Measurements from ENCODE around the gene ANKH.
A peak's percentile ranks its signal among the peaks of the same experiment; 100 is the strongest.
"Not testable (repeated sequence)": the region's sequence is repeated elsewhere in the genome, so short reads cannot be mapped to it uniquely, and the experiment has no call there.

ANKH gene

DNA sequence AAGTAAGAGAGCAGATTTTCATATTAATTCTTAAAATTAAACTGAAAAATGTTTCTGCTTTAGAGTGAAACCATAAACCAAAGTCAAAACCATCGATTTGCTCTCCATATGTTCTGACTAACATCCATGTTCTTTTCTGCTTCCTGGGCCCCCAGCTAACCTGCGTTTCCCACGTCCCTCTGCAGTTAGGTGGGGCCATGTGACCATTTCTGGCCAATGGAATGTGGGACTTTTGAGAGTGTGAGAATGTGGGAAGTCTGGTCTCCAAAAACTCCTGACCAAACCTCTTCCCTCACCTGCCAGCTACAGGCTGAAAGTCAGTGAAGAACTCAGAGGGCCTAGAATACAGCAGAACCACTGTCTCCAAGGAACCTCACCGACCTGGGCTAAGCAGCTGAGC, 44.9 kb downstream of the ANKH start:
- no peak for DNase-seq (ENCODE audit: low spot score)

DNA sequence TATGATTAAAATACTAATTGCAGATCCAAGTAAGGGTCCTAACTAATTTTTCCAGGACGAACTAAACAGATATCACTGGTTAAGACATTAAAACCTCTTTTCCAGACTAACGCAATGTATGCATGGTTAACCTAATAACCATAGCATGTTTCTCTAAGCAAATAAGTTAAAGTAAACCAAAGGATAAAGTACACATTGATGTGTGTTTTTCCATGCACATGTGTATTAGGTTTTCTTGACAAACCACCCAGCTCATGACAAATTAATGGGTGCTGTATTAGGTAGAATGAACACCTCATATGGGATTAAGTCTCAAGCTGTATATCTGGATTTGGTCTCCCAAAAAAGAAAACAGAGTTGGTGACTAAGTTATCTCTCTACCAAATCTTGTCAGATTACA, 45.6 kb downstream of the ANKH start:
- DNase-seq (ENCODE audit: low spot score), result no peak

DNA sequence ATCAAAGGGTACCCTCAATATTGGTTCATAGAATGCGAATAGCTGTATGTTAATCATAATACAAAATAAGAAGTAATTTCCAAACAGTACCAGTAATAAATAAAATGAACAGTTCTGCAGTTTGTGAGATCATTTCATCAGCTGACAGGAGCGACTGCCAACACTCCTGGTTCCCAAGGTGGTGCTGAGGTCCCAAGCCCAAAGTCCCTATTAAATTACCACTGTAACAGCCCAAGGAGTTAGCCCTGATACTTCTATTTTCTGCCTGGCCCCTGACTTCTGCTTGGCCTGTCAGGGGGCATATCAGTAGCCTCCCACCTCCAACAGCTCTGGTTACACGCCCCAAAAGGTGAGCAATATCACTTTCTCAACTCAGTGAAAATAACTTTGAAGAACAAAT, 47.1 kb downstream of the ANKH start:
- DNase-seq (ENCODE audit: low spot score), result no peak

DNA sequence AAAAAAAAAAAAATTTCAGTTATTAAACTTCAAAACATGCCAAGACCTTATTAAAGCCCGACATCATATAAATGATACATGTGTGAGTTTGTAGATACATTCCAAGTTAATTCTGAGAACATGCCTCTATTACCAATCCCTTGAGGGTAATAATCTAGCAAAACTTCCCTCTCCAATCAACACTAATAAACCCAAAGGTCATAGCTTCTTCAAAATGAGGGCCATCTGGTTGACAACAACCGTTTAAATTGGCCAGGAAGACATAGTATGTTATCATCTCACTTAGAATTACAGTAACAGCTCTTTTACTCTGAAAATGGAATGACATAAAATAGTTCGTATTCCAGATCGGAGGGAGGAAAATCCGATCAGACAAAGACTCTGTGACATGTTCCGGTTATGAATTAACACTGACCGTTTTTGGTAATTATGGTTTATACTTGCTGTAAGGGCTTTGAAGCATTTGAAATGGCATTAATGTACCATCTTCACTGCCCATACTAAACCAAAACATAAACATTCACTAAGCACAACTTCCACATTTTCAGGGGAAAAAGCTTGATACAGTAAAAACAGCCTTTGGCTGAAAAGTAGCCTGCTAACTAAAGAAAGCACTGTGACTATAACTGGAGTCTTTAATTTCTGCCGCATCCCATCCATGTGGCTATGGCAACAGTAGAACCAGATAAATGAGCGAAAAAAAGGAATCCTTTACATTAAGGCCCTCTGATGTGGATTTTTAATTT, 50.3 kb downstream of the ANKH start:
- no peak for DNase-seq (ENCODE audit: low spot score)

DNA sequence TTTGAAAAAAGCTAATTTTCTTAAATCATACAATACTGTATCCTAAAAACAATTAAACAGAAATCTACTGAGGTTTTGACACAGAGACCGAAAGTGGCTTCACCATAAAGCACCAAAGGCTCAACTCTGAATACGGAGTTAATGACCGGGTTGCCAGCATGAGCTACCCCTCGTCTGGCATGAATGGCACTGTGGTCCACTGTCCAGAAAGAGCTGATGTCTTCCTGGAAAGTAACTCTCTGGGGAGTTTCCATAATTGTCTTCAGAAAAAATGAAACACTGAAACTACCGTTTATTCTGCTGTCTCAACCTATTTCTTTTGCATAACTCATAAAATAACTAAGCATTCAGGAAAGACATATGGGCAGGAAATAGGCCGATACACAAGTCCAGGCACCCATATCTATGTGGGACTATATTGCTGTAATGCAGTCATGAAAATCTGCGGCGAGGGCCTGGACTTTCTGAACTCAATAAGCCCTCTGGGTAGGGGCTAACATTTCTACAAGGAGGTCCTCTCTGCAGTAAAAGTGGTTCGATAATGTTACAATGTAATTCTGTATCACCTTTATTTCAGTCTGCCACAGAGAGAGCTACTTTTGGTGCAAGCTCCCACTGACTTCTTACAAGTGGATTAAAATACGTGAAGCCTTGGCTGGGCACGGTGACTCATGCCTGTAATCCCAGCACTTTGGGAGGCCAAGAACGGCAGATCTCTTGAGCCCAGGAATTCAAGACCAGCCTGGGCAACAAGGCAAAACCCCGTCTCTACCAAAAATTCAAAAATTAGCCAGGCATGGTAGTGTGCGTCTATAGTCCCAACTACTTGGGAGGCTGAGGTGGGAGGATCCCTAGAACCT, 52.4 kb downstream of the ANKH start:
- DNase-seq (ENCODE audit: low spot score), result no peak

DNA sequence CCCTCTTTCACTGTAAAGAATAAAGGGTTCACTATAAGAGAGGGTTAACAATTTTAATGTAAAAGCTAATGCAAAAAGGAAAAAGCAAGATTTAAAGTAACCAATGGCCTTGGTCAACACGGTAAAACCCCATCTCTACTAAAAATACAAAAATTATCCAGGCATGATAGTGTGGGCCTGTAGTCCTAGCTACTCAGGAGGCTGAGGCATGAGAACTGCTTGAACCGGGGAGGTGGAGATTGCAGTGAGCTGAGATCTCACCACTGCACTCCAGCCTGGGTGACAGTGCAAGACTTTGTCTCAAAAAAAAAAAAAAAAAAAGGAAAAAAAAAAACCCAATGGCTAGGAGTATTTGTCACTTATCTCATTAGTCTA, 53.8 kb downstream of the ANKH start:
- not testable (repeated sequence) for DNase-seq (ENCODE audit: low spot score)

DNA sequence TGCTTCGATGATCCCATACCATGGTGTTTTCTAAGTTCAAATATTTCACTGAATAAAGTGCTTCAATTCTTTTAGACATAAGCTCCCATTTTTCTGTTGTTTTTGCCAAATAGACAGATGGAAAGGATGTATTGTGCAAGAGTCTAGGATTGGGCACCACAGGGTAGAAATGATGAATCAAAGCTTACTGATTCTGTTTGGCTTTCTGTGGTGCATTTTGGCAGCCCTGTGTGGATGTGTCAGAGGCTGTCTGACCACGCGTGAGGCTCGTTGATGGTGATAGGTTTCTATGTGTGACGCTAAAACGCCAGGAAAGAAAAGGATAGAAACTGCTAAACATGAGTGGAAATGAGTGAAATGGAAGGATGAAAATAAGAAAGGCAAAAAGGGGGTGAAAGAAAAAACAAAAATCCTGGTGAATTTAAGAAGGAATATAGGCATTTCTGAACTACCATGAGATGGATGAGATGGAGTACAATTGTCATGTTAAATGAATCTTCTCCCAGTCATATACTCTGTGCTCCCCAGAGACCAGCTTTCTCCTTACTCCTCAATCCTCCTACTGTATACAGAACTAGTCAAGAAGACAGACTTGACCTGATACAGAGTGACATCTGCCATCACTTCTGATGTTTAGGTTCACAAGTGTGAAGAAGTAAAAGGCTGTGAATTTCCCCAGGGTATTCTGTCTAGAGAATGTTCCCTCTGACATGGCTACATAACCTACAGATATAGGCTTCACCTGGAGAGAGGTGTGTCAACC, 54.4 kb downstream of the ANKH start:
- no peak for DNase-seq (ENCODE audit: low spot score)

DNA sequence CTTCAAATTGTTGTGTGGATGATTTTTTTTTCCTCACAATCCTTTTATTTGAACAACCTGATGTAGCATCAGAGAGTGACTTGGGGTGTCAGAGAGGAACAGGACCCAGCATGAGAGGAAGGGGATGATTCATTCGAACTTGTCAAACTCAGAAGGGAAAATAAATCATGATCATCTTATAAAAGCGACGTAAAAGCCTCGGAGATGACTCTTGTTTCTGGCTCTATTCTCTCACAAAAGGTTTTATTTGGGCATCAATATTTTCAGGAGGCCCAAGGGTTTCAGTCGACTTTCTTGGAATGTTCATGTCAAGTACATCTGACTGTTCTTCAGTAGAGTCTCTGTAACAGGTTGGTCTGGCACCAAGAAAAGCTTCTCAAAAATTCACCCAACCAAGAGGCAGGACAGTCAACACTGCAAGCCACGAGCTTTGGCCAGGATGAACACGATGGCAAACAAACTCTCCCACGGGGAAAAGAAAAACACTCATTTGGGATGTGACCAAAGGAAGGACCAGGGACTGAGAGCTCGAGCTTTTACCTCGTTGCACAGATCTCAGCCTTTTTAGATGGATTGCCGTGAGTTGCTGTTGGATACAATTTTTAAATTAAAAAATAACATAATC, 55.1 kb downstream of the ANKH start:
- DNase-seq (ENCODE audit: low spot score), result no peak

DNA sequence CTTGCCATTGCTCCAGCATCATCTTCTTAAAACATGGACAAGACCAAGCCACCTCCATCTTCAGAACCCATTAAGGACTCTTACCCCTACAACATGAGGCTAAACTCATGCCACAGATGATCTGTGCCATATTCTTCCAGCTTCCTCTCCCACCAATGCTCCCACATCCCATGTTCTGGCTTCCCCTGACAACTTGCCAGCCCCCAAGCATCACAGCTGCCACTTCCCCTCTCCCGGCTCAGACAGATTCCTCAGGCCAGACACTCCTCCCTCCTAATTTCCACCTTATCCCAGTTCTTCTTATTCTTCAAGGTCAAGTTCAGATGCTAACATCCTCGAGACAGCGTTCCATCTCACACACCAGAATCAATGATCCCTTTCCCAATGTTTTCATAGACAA, 57.8 kb downstream of the ANKH start:
- DNase-seq (ENCODE audit: low spot score), result no peak

DNA sequence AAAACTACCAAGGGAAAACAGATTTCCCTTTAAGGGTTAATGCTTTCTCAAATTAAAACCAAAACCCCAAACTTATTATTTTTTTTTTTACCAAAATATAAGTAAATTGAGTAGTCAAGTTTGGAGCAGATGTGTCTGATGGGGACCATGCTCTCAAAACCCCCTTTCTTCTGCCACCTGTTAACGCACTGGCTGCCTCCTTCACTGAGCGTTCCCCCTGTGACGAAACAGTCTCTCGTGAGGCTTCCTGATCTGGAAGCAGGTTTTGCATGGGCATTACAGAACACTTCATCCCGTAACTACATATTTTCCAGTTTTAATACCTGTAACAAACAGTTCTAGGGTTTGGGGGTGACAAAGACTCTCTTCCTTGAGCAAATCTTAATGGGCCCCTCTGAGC, 59.4 kb downstream of the ANKH start:
- no peak for DNase-seq (ENCODE audit: low spot score)

DNA sequence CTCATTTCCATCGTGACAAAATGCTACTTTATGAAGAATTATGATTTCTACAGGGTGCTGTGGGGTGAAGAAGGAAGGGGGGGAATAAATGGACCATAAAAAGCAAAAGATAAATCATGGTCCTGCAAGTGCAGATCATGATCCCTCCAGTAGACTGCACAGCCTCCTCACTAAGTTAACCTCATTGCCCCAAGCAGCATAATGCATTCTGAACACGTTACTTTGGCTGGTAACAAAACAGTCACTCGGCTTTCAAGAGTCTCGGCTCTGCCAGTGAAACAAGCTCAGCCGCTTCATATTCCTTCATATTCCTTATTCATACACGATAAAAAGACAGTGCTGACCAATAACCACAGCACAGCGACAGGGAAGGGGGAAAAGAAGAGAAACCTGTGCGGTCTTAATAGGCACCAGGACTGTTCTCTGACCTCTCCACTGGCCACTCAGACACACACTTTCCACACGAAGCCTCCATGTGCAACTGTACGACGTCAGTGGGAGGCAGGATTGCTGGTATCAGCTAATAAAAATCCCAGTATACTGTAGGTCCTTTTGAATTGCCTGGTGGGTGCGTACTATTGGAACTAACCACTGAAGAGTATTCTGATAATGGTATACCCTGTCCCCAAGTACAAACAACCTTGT, 60.5 kb downstream of the ANKH start:
- no peak for DNase-seq (ENCODE audit: low spot score)

DNA sequence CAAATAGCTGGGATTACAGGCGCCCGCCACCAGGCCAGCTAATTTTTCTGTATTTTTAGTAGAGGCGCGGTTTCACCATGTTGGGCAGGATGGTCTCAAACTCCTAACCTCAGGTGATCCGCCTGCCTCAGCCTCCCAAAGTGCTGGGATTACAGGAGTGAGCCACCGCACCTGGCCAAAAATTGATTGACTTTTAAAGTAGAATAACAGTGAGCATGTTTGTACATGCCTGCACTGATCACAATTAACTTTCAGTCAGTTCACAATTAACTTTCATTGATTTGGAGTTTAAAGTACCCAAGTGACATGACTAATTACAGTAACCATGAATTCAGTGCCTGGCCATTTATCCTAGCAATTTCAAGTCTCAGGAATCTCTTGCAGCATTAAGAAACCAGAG, 61.3 kb downstream of the ANKH start:
- no peak for DNase-seq (ENCODE audit: low spot score)

DNA sequence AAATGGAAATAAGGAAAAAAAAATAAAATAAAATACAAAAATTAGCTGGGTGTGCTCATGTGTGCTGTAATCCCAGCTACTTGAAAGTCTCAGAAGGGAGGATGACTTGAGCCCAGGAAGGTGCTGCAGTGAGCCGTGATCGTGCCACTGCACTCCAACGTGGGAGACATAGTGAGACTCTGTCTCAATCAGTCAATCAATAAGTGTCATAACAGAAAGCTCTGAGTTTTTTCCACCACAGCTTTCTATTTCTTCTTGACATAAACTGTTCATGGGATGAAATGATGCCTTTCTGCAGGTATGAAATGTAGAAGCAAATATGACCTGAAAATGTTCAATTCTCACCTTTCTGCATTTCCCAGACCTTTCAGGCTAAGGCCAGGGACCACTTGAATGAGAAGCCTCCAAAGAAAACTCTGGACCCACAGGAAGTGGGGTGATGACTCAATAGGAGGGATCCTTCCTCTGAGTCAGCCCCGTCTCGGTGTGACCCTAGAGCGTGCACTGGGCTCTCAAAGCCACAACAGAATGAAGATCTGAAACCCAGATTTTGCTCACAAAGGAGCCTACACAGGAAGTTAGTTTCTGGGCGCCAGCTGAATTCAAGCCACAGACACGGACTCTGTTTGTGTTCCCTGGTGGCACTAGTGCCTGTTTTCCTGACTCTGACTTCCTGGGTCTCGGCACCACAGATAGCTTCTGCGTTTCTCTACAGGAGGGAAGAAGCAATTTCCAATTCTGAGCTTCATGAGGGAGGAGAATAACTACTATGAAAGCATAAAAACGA, 62.0 kb downstream of the ANKH start:
- peak; percentile 80 for DNase-seq (ENCODE audit: low spot score)

DNA sequence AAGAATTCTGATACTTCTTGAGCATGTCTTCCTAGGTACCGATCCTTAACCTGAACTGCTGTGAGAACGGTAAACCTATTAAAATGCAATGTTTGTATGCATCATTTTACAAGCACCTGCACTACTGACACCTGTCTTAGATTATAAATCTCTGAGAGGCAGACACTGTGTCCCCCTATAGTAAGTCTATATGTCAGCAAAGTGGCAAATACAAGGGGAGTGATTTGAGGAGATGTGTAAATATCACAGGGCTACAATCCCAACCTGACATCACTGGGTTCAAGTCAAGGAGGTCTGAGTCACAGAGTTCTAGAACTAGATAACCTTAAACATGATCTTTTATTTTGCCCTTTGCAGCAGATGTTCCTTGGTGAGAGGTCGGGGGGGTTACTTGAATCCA, 64.1 kb downstream of the ANKH start:
- no peak for DNase-seq (ENCODE audit: low spot score)

DNA sequence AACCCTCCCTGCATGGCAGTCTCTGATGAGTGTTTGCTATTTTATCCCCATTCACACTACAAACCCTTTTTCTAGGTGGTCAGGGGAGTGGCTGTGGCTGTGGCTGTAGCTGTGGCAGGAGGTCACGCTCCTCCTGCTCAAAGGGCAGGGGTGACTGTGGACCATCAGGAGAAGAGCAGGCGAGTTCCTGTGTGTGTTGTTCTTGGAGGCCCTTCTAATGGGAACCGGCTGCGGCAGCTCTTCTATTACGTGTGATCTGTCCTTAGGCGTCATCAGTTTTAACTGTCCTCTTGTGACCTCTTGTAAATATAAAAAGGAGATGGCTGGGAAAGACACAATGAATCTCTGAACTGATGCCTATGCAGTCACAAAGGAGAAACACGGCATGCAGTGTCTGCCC, 65.1 kb downstream of the ANKH start:
- DNase-seq (ENCODE audit: low spot score), result no peak

DNA sequence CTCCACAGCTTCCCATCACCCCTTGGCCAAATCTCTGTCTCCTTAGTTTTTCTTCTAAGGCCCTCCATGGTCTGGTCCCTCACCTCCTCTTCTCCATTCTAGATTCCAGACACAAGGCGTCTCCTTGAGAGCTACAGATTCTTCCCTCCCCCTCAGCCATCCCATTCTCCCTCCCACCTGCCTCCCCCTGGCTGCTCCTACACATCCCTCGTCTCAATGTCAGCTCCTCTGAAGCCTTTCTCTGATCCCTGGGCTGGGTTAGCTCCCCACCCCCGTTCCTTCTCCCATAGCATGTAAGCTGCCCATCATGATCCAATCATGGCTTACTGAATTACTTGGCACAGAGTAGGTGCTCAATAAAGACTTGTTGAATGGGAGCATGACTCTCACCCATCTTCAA, 69.0 kb downstream of the ANKH start:
- no peak for DNase-seq (ENCODE audit: low spot score)

DNA sequence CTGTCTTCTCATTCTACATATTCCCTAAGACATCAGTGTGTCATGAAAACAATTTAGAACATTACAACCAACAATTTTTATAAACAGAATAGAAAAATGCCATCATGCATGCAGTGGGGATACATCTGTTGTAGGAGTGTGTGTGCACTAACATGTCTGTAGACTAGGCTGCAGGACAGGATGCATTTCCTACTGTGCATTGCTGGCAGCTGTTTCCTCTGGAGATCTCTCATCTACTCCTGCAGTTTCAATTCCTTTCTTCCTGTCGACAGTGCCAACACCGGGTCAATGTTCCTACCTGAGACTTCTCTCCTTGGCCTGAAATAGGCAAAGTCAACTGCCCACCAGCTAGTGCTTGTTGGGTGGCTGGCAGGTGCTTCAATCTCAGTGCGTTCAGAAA, 69.8 kb downstream of the ANKH start:
- DNase-seq (ENCODE audit: low spot score), result no peak

DNA sequence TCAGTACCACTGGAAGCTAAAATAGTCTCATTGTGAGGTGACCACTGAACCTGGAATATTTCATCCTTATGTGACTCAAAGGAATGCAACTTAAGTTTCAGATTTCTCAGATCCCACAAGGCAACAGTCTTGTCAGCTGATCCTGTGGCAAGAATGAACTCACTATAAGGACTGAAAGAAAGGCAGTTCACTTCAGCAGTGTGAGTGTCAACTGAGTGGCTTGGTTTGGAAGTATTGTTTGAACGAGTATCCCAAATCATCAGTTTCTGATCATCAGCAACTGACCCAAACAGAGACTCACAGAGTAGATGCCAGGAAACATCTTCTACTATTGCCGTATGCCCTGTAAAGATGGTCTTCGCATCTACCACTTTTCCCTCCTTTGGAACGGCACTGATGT, 74.2 kb downstream of the ANKH start:
- not testable (repeated sequence) for DNase-seq (ENCODE audit: low spot score)

DNA sequence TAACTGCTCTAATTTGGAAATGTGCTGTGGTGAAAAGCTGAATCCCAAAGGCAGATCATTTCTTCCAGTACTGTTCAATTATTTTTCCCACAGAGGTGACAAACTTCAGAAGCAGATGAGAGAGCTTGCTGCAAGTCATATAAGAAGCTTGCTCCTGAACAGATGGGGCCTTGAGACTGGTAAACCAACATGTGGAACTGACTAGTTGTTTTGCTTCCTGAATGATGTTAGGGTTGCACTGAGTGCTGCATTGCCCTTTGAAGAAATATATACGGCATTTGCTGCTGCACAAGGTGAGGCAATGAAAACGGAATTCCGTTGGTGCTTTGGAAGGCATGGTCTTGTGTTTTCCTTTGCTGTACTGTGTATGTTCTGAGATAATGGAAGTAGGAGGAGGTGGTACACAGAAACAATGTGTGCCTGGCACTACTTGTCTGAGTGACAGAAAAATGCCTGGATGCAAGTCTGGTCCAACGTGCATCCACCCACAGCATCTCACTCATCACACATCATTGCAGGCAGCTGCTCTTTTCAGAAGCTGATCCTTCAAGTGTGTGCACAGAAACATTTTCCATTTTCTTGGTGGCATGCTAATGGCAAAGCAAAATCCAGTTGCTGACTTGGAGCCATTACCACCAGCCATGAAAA, 76.9 kb downstream of the ANKH start:
- DNase-seq (ENCODE audit: low spot score), result no peak

DNA sequence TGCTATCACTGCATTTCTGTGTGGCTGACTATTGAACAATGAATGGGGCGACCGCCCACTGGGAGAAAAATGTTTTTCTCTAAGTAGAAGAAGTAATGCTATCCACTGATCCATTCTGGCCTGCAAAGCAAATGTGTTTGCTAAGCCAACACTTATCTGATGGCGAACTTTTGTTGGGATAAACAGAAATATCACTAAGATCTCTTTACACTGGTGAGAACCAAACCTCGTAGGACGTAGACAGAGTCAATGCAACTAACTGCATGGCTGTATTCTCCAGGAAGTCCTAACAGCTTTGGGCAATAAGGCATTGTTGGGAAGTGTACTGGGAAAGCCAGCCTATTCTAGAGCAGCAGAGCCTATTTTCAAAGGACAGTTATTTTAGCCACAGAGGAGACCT, 77.7 kb downstream of the ANKH start:
- DNase-seq (ENCODE audit: low spot score), result no peak

DNA sequence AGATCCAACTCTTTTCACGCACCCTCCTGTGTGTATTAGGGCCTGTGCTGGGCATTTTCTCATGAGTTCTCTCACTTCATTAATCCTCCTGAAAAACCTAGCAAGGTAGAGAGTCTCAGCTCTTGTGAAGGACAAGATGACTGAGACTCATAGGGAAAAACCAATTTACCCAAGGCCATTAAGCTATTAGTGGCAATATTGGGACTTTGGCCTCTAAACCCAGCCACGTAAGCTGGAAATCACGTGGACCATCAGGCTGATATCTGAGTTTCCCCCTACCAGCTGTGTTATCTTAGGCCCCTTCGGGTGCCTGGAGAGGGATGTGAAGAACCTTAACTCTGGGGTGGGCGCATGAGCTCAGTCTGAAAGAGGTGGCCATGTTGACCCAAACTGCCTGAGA, 80.7 kb downstream of the ANKH start:
- DNase-seq (ENCODE audit: low spot score), result no peak

Data from CD4-positive, alpha-beta T cell treated with Interleukin-15 for 4 hours (primary cell).